ENCODE measurements around the gene IL10RA. TPM values are rescaled to one million over a fixed set of nuclear protein-coding genes. Genes with fewer than 3 reads are reported as not detected.

IL10RA gene
- 0.13 TPM in 1 of 2 replicates, not detected in the other for total RNA-seq

DNA sequence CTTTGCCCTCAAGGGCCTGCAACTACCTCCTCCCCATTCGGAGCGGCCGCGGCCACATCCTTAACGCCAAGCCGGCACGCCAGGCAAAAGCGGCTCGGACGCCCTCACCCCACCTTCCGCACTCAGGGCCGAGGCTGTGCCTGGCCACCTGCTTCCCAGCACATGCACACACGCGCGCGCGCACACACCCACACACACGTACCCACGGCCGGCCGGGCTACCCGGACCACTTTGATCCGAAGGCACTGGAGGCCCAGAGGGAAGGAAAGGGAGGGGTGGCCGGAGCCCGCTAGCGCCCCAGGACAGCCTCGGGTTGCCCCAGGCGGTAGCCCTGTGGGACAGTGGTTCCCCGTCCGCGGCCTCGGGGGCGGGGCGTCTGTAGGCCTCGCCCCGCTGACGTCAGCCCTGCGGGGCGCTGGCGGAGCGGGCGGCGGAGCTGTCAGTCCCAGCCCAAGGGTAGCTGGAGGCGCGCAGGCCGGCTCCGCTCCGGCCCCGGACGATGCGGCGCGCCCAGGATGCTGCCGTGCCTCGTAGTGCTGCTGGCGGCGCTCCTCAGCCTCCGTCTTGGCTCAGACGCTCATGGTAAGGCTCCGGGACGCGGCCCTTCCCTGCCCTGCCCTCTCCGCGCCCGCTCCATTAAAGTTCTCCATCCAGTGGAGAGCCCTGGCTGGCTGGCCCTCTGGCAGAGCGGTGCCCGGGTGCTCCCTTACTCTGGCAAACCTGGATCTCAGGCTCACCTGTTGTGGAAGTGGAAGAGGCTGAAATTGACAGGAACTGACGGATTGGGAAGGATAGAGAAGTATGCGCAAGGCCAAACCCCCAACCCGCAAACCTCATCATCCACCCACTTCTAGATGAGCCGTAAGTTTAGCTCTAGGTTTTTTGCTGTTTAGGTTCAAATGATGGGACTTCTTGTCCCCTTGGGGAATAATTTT, at the start of gene IL10RA:
Gene IL10RA, plus strand, starts transcription at position 442 of the 935 bp plus-strand sequence. Its CDS starts 74 bp downstream, at position 516.
- TF ChIP-seq, protein P1, sequence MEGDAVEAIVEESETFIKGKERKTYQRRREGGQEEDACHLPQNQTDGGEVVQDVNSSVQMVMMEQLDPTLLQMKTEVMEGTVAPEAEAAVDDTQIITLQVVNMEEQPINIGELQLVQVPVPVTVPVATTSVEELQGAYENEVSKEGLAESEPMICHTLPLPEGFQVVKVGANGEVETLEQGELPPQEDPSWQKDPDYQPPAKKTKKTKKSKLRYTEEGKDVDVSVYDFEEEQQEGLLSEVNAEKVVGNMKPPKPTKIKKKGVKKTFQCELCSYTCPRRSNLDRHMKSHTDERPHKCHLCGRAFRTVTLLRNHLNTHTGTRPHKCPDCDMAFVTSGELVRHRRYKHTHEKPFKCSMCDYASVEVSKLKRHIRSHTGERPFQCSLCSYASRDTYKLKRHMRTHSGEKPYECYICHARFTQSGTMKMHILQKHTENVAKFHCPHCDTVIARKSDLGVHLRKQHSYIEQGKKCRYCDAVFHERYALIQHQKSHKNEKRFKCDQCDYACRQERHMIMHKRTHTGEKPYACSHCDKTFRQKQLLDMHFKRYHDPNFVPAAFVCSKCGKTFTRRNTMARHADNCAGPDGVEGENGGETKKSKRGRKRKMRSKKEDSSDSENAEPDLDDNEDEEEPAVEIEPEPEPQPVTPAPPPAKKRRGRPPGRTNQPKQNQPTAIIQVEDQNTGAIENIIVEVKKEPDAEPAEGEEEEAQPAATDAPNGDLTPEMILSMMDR (IDR thresholded peaks at IDR 0.05; ENCODE audit: insufficient read depth, low read length, severe bottlenecking), result no peak
- peaks cover 8% of the 10 kb centered on the region for H3K27me3 ChIP-seq (ENCODE audit: control insufficient read depth, insufficient read depth, low read length)
- peak; percentile 37 for DNase-seq (ENCODE audit: low read depth)
- no peak for FAIRE-seq
- H3K4me3 ChIP-seq (ENCODE audit: low read depth, low read length), result peak within 1 kb of the TSS; percentile 43
- no peaks in the 10 kb centered on the region for H3K36me3 ChIP-seq (ENCODE audit: control insufficient read depth, insufficient read depth, low read length)

DNA sequence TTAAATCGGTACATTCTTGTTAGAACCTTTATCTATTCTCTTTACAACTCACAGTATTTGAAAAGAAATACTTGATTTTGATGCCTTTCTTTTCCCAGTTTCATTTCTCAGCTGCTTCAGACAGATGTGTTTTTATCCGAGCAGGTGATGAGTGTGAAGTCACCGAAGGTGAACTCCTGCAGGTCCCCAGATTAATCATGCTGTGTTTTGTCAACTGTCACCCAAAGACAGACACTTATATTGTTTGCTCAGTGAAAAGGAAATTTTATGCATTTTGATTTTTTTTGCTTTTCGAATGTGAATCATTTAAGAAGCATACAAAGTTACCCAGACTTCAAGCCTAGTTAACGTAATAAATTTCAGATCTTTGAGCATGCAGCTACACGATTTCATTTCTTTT, 49.2 kb upstream of the IL10RA start:
- H3K27me3 ChIP-seq (ENCODE audit: control insufficient read depth, insufficient read depth, low read length), result no peaks in the 10 kb centered on the region
- TF ChIP-seq, protein P1 (IDR thresholded peaks at IDR 0.05; ENCODE audit: insufficient read depth, low read length, severe bottlenecking), result no peak
- no peaks in the 10 kb centered on the region for H3K36me3 ChIP-seq (ENCODE audit: control insufficient read depth, insufficient read depth, low read length)
- no peak overlapping the region for H3K4me3 ChIP-seq (ENCODE audit: low read depth, low read length)
- FAIRE-seq (no peak), DNase-seq (ENCODE audit: low read depth) (no peak)

DNA sequence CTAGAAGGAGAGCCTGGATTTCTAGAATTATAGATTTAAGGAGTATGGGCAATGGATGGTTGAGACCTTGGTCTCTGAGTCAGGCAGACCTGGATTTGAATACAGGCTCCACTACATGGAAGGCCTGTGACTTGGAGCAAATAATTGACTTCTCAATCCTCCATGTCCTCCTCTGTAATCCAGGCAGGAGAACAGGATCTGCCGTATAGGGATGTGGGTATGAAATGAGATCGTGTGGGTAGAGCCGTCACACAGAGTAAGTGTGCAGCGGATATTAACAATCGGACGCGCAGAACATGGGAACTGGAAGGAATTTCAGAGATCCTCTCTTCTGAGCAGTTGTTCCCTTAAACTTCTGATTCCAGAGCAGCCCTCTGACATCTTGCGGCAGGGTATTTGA, 45.5 kb upstream of the IL10RA start:
- Histone ChIP-seq H3K4me3 (ENCODE audit: low read depth, low read length) (no peak overlapping the region), H3K27me3 (ENCODE audit: control insufficient read depth, insufficient read depth, low read length) (no peaks in the 10 kb centered on the region), H3K36me3 (ENCODE audit: control insufficient read depth, insufficient read depth, low read length) (no peaks in the 10 kb centered on the region)
- TF ChIP-seq, protein P1 (IDR thresholded peaks at IDR 0.05; ENCODE audit: insufficient read depth, low read length, severe bottlenecking), result no peak
- no peak for FAIRE-seq
- no peak for DNase-seq (ENCODE audit: low read depth)

DNA sequence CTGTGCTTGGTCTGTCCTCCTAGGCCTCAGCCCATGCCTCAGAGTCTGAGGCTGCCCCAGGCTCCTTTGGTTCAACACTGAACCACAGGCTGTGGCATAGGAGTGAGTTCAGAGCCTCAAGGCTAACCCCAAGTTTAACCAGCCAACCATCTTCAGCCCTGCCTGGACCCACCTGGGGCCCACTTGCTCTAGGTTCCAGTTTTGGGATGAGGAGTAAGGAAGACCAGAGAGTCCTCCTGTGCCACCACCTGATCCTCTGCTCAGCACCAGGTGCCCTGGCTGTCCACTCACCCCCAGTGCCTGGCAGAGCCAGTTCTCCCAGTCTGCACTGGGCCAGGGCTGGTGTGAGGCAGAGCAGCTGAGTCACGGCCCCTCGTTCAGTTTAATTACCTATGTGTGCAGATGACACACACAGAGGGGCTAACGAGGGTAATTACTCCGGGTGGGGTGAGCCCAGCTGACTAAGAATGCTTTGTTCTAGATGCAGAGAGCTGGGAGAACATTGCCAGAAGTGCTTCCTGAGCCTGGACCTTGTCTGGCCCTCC, 45.0 kb upstream of the IL10RA start:
- no peaks in the 10 kb centered on the region for H3K27me3 ChIP-seq (ENCODE audit: control insufficient read depth, insufficient read depth, low read length)
- DNase-seq (ENCODE audit: low read depth) (peak; percentile 83), FAIRE-seq (no peak)
- H3K4me3 ChIP-seq (ENCODE audit: low read depth, low read length), result no peak overlapping the region
- H3K36me3 ChIP-seq (ENCODE audit: control insufficient read depth, insufficient read depth, low read length), result no peaks in the 10 kb centered on the region
- TF ChIP-seq, protein P1 (IDR thresholded peaks at IDR 0.05; ENCODE audit: insufficient read depth, low read length, severe bottlenecking), result no peak

DNA sequence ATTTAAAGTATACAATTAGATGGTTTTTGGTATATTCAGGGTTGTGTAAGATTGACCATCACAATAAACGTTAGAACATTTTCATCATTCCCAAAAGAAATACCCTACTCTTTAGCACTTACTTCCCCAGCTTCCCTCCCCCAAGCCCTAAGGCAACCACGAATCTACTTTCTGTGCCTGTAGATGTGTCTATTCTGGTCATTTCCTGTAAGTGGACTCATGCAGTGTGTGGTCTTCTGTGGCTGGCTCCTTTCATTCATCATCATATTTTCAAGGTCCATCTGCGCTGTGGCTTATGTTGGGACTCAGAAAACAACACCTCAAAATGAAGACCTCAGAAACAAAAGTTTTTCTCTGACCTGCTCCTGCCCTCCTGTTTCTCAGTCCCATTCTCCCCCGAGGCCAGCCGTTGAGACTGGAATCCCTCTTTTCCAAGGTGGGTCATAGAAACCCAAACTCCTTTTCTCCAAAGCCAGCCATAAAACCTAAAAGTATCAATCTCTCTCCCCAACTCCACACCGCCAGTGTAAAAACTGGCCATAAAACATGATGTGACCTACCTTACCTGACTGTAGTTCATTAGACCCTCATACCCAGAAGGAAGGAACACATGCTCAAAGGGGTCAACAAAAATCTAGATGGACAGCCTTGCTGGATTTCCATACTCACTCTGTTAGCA, 44.1 kb upstream of the IL10RA start:
- H3K27me3 ChIP-seq (ENCODE audit: control insufficient read depth, insufficient read depth, low read length), result no peaks in the 10 kb centered on the region
- FAIRE-seq (no peak), DNase-seq (ENCODE audit: low read depth) (peak; percentile 10)
- TF ChIP-seq, protein P1 (IDR thresholded peaks at IDR 0.05; ENCODE audit: insufficient read depth, low read length, severe bottlenecking), result no peak
- H3K4me3 ChIP-seq (ENCODE audit: low read depth, low read length), result no peak overlapping the region
- no peaks in the 10 kb centered on the region for H3K36me3 ChIP-seq (ENCODE audit: control insufficient read depth, insufficient read depth, low read length)

All from bronchial epithelial cell (primary cell).